ENCODE data around the gene CPEB3.
A peak's percentile ranks its signal among the peaks of the same experiment; 100 is the strongest.

Gene CPEB3

GRCh38 chr10:92291921-92292845, 1.3 kb upstream of the CPEB3 start:
- peak overlapping the region; percentile 95 for H3K4me2 ChIP-seq (ENCODE audit: insufficient read depth, low read length)
- H3K4me3 ChIP-seq (ENCODE audit: low read depth in 1 of 2, low read length in 2 of 2) = peak overlapping the region; percentile 79 to 83; a peak in 3 of 4 replicates
- ATAC-seq (ENCODE audit: insufficient read depth, low read depth) = peak; percentile 22
- H3K4me1 ChIP-seq (ENCODE audit: insufficient read depth, low read length) = peaks cover 34% of the 10 kb centered on the region
- peak; percentile 58 for DNase-seq
- no peaks in the 10 kb centered on the region for H3K27me3 ChIP-seq (ENCODE audit: insufficient read depth, low read length, poor library complexity)
- peak overlapping the region; percentile 87 for H3K9ac ChIP-seq (ENCODE audit: low read depth, low read length)
- peak overlapping the region; percentile 68 for H3K27ac ChIP-seq (ENCODE audit: low read length)
- TF ChIP-seq EZH2 (IDR thresholded peaks at IDR 0.05; ENCODE audit: borderline replicate concordance, low read depth, low read length, severe bottlenecking) (no peak), CTCF (IDR thresholded peaks at IDR 0.05; ENCODE audit: borderline replicate concordance, extremely low read depth, low read length, poor library complexity, severe bottlenecking) (peak; percentile 70)
- peaks cover 21% of the 10 kb centered on the region for H3K36me3 ChIP-seq (ENCODE audit: insufficient read depth, low read length)
- H3K79me2 ChIP-seq (ENCODE audit: insufficient read depth, low read length) = peaks cover 64% of the 10 kb centered on the region
- H3K9me3 ChIP-seq (ENCODE audit: insufficient read depth, low read length, severe bottlenecking) = no peaks in the 10 kb centered on the region
- peak overlapping the region; percentile 66 for H2AFZ ChIP-seq (ENCODE audit: low read depth, low read length)
- peaks cover 12% of the 10 kb centered on the region; the same call in 1 of the 2 replicates for H4K20me1 ChIP-seq (ENCODE audit: insufficient read depth, low read length)

GRCh38 chr10:92291616-92291865, 663 bp upstream of the CPEB3 start:
- peaks cover 57% of the 10 kb centered on the region for H3K79me2 ChIP-seq (ENCODE audit: insufficient read depth, low read length)
- peak overlapping the region; percentile 79 to 83 for H3K4me3 ChIP-seq (ENCODE audit: low read depth in 1 of 2, low read length in 2 of 2)
- H3K4me2 ChIP-seq (ENCODE audit: insufficient read depth, low read length) = peak overlapping the region; percentile 95
- H2AFZ ChIP-seq (ENCODE audit: low read depth, low read length) = peak overlapping the region; percentile 91
- H3K36me3 ChIP-seq (ENCODE audit: insufficient read depth, low read length) = peaks cover 21% of the 10 kb centered on the region
- peak overlapping the region; percentile 68 for H3K27ac ChIP-seq (ENCODE audit: low read length)
- H3K27me3 ChIP-seq (ENCODE audit: insufficient read depth, low read length, poor library complexity) = no peaks in the 10 kb centered on the region
- DNase-seq = no peak
- peaks cover 34% of the 10 kb centered on the region for H3K4me1 ChIP-seq (ENCODE audit: insufficient read depth, low read length)
- no peaks in the 10 kb centered on the region for H3K9me3 ChIP-seq (ENCODE audit: insufficient read depth, low read length, severe bottlenecking)
- peak overlapping the region; percentile 87 for H3K9ac ChIP-seq (ENCODE audit: low read depth, low read length)
- H4K20me1 ChIP-seq (ENCODE audit: insufficient read depth, low read length) = peaks cover 12% of the 10 kb centered on the region; the same call in 1 of the 2 replicates
- ATAC-seq (ENCODE audit: insufficient read depth, low read depth) = no peak
- TF ChIP-seq EZH2 (IDR thresholded peaks at IDR 0.05; ENCODE audit: borderline replicate concordance, low read depth, low read length, severe bottlenecking) (no peak), CTCF (IDR thresholded peaks at IDR 0.05; ENCODE audit: borderline replicate concordance, extremely low read depth, low read length, poor library complexity, severe bottlenecking) (no peak)

GRCh38 chr10:92290076-92290836, 622 bp downstream of the CPEB3 start:
- H4K20me1 ChIP-seq (ENCODE audit: insufficient read depth, low read length) = peaks cover 9% of the 10 kb centered on the region; the same call in 1 of the 2 replicates
- peak overlapping the region; percentile 95 for H3K4me2 ChIP-seq (ENCODE audit: insufficient read depth, low read length)
- no peaks in the 10 kb centered on the region for H3K9me3 ChIP-seq (ENCODE audit: insufficient read depth, low read length, severe bottlenecking)
- H3K9ac ChIP-seq (ENCODE audit: low read depth, low read length) = peak overlapping the region; percentile 87
- H3K27ac ChIP-seq (ENCODE audit: low read length) = peak overlapping the region; percentile 41; the same call in 1 of the 2 replicates
- H3K27me3 ChIP-seq (ENCODE audit: insufficient read depth, low read length, poor library complexity) = no peaks in the 10 kb centered on the region
- peak overlapping the region; percentile 79 to 83 for H3K4me3 ChIP-seq (ENCODE audit: low read depth in 1 of 2, low read length in 2 of 2)
- ATAC-seq (ENCODE audit: insufficient read depth, low read depth) (peak; percentile 25), DNase-seq (peak; percentile 37)
- H3K4me1 ChIP-seq (ENCODE audit: insufficient read depth, low read length) = peaks cover 34% of the 10 kb centered on the region
- H3K79me2 ChIP-seq (ENCODE audit: insufficient read depth, low read length) = peaks cover 45% of the 10 kb centered on the region
- TF ChIP-seq CTCF (IDR thresholded peaks at IDR 0.05; ENCODE audit: borderline replicate concordance, extremely low read depth, low read length, poor library complexity, severe bottlenecking) (no peak), EZH2 (IDR thresholded peaks at IDR 0.05; ENCODE audit: borderline replicate concordance, low read depth, low read length, severe bottlenecking) (no peak)
- peak overlapping the region; percentile 91 for H2AFZ ChIP-seq (ENCODE audit: low read depth, low read length)
- peaks cover 21% of the 10 kb centered on the region for H3K36me3 ChIP-seq (ENCODE audit: insufficient read depth, low read length)
